GM12878 (cell line): ENCODE data around the gene DNAAF1.

Experiments used
- CTCF ChIP-seq, 3 experiments: IDR thresholded peaks in 2 of 3; conservative IDR thresholded peaks in 1 of 3; 2 replicates each; pipeline ENCODE4 v1.5.1; 2011; ENCODE audit warnings: low read depth in 3 of 3, low read length in 3 of 3, mild to moderate bottlenecking in 3 of 3, control low read depth in 2 of 3, moderate library complexity in 2 of 3, inconsistent platforms in 1 of 3, mixed read lengths in 1 of 3; ENCODE audit not compliant: control insufficient read depth in 2 of 3, insufficient read depth in 1 of 3; ENCODE audit errors: extremely low read depth in 1 of 3
- NFYB ChIP-seq: IDR thresholded peaks from 2 replicates; pipeline ENCODE4 v1.6.1; 2011; ENCODE audit warnings: low read depth, mild to moderate bottlenecking, low read length, improper control_type of control experiment, moderate library complexity; ENCODE audit not compliant: insufficient read depth
- REST ChIP-seq: IDR thresholded peaks from 2 replicates; pipeline ENCODE4 v1.6.1; 2012; ENCODE audit warnings: mild to moderate bottlenecking, low read depth, low read length

DNA sequence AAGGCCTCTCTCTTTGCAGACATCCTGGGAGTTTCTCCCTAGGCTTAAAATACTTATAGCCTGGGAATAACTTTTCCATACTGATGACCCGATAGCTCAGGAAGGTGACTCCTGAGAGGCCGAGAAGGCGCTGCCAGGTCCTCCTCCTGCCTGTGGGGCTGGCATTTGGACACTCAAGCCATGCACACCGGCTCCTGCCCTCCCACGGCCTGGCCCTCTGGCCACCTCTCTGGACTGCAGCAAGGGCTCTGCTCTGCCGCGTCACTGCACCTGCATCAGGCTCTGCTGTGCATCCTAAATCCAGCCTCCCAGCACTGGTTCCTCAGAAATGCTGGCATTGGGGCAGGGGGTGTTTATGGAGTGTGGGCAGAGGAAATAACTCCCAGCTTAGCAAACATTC, 80.5 kb downstream of the DNAAF1 start:
- TF ChIP-seq REST = no peak
- TF ChIP-seq CTCF (IDR thresholded peaks at IDR 0.05 in 2 of 3, conservative IDR thresholded peaks at IDR 0.05 in 1 of 3; ENCODE audit: control insufficient read depth in 2 of 3, extremely low read depth in 1 of 3, insufficient read depth in 1 of 3, low read depth in 3 of 3, low read length in 3 of 3) = no peak
- TF ChIP-seq NFYB = no peak
